GM11168 (cell line): Measurements from ENCODE around the gene OTOL1.

Experiments used
- in situ Hi-C: fragments of 300-500 bp; cut with MboI; formaldehyde crosslinking; loops from one replicate; pipeline ENCODE4 v1.12.0; 2022; ENCODE audit warnings: low sequenced_read_pairs; ENCODE audit not compliant: unreplicated experiment

OTOL1 gene

DNA sequence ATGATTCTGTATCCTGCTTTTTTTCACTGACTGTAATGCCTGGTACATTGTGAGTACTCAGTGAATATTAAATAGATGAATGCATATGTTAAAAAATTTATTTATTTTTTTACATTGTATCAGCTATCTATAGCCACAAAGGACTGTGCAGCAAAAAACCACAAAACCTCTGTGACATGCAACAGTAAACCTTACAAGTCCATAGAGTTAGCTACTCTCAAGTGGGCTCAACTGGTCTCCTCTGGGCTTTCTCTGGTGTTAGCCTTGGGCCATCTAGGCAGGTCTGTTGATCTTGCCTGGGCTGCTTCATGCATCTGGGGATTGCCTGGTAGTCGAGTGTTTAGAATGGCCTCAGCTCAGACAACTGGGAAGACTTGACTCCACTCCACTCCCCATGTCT, 35.3 kb downstream of the OTOL1 start:
- in situ Hi-C loops = no loop called here

DNA sequence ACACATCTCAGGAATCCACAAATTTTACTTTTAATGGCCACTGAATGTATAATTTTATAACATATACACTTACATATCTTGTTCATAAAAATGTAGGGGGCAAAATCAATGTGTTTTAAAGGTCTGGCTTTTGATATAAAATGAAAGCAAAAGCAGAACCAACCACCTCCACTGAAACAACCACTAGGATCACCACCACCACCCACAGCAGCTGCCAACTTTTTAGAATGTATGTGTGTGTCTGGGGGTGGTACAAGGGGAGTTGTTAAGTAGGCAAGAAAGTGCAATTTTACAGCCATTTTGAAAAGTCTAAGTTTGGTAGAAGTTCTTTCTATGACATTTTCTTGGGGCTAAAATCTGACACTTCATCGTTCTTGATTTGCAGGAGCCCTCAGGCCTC, 44.0 kb downstream of the OTOL1 start:
- in situ Hi-C loops = no loop called here

DNA sequence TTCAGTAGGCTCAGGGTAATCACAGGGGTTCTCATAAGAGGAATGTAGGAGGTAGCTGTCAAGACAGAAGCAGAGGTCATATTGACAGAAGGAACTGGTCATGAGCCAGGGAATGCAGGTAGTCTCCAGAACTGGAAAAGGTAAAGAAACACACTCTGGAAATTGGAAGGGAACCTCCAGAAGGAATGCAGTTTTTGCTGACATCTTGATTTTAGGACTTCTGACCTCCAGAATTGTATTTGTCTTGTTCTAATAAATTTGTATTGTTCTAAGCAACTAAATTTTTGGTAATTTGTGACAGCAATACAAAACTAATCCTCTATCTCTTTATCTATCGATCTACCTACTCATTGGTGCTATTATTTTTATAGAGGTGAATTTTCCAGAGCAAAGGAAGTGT, 49.2 kb downstream of the OTOL1 start:
- in situ Hi-C loops = no loop called here

DNA sequence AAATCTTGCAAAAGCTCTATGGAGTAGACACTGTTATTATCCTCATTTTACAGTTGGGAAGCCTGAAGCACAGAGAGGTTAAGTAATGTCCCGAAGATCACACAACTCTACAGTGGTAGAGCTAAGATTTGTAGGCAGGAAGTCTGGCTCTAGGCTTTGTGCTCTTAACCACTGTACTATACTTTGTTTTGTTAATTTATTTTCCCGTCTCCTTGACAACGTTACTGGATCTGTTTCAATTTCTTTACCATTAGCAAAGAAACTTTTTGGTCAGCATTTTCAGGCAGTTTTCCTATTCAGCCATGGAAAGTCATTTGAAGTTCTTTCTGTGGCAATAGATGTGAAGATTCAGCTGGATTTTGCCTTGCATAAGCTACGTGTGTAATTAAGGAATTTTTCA, 51.7 kb downstream of the OTOL1 start:
- in situ Hi-C loops = no loop called here

DNA sequence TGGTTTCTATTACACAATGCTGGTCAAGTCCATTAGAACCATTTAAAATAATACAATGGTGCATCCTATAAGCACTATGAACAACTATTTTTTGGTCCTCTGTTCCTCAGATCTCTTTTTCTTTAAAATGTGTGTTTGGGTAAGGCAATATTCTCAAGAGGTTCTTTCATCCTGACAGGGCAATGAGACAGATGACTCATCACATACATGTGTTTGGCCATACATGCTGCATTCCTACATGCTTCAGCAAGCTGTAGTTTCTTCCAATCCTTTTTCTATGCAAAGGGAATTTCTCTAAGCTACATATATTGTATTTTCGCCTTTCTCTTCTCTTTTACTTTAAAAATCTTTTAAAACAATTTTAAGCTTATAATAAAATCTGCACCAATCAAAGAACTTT, 52.7 kb downstream of the OTOL1 start:
- in situ Hi-C loops = no loop called here

DNA sequence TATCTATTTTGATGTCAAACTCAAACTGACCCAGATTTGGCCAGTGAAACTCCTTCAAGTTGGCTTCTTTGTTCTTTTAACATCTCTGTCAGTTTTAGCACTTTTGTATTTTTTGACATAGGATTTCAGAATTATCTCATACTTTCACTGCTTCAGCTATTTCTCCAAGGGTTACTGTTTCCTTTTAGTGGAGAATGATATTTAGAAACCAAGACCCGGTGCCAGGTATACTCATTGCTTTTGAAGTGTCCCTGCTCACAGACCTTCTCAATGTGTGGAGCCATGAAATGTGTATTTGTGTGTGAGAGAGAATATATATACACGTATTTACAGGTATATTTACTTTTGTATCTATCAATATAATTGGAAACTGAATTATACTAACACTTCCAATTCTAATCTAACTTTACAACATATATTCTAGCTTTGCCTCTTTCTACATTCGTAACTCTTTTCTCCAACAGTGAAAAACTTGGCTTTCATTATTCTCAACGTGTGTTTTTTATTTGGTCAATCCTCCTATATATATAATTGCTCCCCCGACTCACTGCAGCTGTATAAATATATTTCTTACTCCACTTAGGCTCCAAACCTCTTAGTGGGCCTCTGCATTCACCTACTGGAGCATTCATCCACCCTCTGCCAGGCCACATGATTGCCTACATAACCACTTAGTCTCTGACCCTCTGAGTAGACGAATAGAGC, 54.0 kb downstream of the OTOL1 start:
- in situ Hi-C loops = no loop called here

DNA sequence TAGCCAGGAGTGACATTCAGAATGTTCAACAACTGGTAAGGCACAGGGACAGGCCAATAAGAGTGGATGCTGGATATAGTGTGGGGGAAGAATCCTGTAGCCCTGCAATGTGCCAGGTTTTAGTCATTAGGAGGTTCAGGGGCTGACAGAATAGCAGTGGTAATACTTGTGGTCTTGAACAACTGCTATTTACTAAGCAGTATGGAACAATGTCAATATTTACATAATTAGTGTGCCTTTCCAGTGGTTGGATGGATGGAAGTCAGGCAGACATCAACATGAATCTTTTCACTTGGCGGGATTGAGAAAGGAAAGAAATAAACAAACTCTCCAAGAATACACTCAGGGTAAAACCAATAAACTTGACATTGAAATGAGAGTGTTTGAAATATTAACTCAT, 55.1 kb downstream of the OTOL1 start:
- in situ Hi-C loops = no loop called here

DNA sequence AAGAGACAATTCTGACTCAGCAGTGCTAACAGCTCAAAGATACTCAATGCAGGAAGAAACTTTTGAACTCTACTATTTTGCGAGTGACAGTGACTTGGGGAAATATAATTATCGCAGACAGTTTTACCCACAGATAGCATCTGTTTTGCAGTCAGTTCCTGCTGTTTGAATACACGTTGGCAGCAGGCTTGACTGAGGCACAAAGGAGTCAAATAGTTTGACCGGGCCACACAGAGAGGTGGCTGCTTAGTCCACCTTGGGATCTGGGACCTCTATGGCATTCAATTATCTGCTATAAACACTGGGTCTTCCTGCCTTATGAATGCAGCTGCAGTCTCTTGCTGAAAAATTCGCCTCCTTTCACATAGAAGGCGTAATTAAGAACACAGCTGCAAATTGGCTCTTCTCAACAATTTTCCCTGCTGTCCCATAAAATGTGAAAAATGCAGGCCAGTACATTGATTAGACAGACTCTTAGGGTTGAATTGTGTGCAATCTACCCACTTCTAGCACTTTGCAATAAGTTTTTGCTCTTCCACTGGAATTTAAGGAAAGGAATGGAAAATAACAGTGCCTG, 56.5 kb downstream of the OTOL1 start:
- in situ Hi-C loops = no loop called here
